Breast epithelium (tissue), 4 donors: ENCODE data around the gene ZXDA. TPM values are rescaled to one million over a fixed set of nuclear protein-coding genes. Genes with fewer than 3 reads are reported as not detected.

Experiments
- DNase-seq, 2 donors: peaks; one replicate each; pipeline ENCODE4 v3.0.0-alpha.2; 2019; ENCODE audit warnings: low spot score in 2 of 2
- H3K27ac ChIP-seq, 2 donors: fragments of 200-600 bp; sonication (generic) in 1 of 2; one replicate each; pipeline ENCODE4 v1.5.1; 2016 to 2019; ENCODE audit warnings: mild to moderate bottlenecking in 1 of 2
- H3K27me3 ChIP-seq, 2 donors: fragments of 200-600 bp; sonication (generic) in 1 of 2; one replicate each; pipeline versions ENCODE4 v1.5.1 to v1.6.0; 2017 to 2019; ENCODE audit warnings: control low read depth in 1 of 2, mild to moderate bottlenecking in 1 of 2
- H3K36me3 ChIP-seq: fragments of 200-600 bp; one replicate; pipeline ENCODE4 v1.5.1; 2019
- H3K4me1 ChIP-seq, 2 donors: fragments of 200-600 bp; sonication (generic); one replicate each; pipeline ENCODE4 v1.5.1; 2016 to 2019; ENCODE audit warnings: control low read depth in 1 of 2
- H3K4me3 ChIP-seq, 3 donors: fragments of 200-600 bp; sonication (generic); 1 replicate in 2 of 3; 2 replicates in 1 of 3; pipeline ENCODE4 v1.5.1; 2016 to 2019; ENCODE audit warnings: mild to moderate bottlenecking in 3 of 3, moderate library complexity in 2 of 3
- H3K9me3 ChIP-seq, 2 donors: fragments of 200-600 bp; sonication (generic) in 1 of 2; one replicate each; pipeline ENCODE4 v1.5.1; 2016 to 2019; ENCODE audit warnings: control low read depth in 1 of 2
- POLR2A ChIP-seq: fragments of 450-650 bp; IDR thresholded peaks from one replicate; pipeline ENCODE4 v1.6.1; 2016; ENCODE audit warnings: antibody characterized with exemption, mild to moderate bottlenecking, moderate library complexity
- POLR2AphosphoS5 ChIP-seq, 3 donors: sonication (generic); formaldehyde crosslinking; IDR thresholded peaks; one replicate each; pipeline ENCODE4 v1.6.1; 2017; ENCODE audit warnings: antibody characterized with exemption in 3 of 3
- intact Hi-C: fragments of 100-400 bp; cut with DNase I; formaldehyde crosslinking; loops from one replicate; pipeline ENCODE4 v1.15.1; 2023; ENCODE audit warnings: low total_unique reads
- total RNA-seq, 3 donors: library from RNA; depleted of rRNA; stranded (reverse); fragments of >200 nt; gene quantifications; one replicate each; pipeline ENCODE4 v1.1.0, GENCODE V29; 2016
- TF ChIP-seq, protein P1 (sequence below), 3 donors: fragments of 450-650 bp; IDR thresholded peaks; one replicate each; pipeline ENCODE4 v1.5.1; 2016 to 2017; ENCODE audit warnings: antibody characterized with exemption in 3 of 3, mild to moderate bottlenecking in 3 of 3, moderate library complexity in 3 of 3

Gene ZXDA
- total RNA-seq, 3 donors from 2014 or later, result 6.9 to 13.2 (median 7.5) TPM

DNA sequence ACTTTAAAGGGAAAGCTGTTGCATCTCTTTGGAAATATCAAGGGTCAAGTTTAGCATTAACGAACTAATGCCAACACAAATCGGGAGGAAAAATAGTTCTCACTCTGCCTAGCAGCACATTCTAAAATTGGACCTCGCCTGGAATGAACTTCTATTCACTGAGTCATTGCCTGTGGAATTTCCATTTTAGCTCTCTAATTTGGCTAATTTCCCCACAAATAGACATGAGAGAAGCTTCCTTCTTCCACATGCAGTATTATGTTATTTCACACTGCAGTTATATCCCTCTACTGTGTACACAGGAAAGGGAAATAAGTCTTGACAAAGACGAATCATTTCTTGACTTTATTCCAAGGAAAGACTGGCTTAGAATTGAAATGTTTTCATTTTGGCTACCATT lies 9.3 kb downstream of the ZXDA start:
- Histone ChIP-seq H3K4me3 (no peak overlapping the region), H3K27me3 (peaks cover 0 to 10% of the 10 kb centered on the region in 2 donors), H3K4me1 (no peaks in the 10 kb centered on the region), H3K27ac (no peak overlapping the region), H3K9me3 (no peaks in the 10 kb centered on the region), H3K36me3 (no peaks in the 10 kb centered on the region)
- TF ChIP-seq, protein P1, sequence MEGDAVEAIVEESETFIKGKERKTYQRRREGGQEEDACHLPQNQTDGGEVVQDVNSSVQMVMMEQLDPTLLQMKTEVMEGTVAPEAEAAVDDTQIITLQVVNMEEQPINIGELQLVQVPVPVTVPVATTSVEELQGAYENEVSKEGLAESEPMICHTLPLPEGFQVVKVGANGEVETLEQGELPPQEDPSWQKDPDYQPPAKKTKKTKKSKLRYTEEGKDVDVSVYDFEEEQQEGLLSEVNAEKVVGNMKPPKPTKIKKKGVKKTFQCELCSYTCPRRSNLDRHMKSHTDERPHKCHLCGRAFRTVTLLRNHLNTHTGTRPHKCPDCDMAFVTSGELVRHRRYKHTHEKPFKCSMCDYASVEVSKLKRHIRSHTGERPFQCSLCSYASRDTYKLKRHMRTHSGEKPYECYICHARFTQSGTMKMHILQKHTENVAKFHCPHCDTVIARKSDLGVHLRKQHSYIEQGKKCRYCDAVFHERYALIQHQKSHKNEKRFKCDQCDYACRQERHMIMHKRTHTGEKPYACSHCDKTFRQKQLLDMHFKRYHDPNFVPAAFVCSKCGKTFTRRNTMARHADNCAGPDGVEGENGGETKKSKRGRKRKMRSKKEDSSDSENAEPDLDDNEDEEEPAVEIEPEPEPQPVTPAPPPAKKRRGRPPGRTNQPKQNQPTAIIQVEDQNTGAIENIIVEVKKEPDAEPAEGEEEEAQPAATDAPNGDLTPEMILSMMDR (IDR thresholded peaks at IDR 0.05), result no peak
- TF ChIP-seq POLR2A (no peak), POLR2AphosphoS5 (IDR thresholded peaks at IDR 0.05) (no peak)
- intact Hi-C loops, result no loop called here
- no peak for DNase-seq

- Histone ChIP-seq H3K27ac (no peak overlapping the region), H3K4me1 (no peaks in the 10 kb centered on the region), H3K4me3 (no peak overlapping the region), H3K9me3 (no peaks in the 10 kb centered on the region), H3K27me3 (peaks cover 0 to 10% of the 10 kb centered on the region in 2 donors), H3K36me3 (no peaks in the 10 kb centered on the region)
- DNase-seq, result no peak
- TF ChIP-seq, protein P1 (IDR thresholded peaks at IDR 0.05), result no peak
- TF ChIP-seq POLR2A (no peak), POLR2AphosphoS5 (IDR thresholded peaks at IDR 0.05) (no peak)
- intact Hi-C loops, result no loop called here
Observed at GRCh38 chrX:57899906-57900305, 10.4 kb downstream of the ZXDA start.

DNA sequence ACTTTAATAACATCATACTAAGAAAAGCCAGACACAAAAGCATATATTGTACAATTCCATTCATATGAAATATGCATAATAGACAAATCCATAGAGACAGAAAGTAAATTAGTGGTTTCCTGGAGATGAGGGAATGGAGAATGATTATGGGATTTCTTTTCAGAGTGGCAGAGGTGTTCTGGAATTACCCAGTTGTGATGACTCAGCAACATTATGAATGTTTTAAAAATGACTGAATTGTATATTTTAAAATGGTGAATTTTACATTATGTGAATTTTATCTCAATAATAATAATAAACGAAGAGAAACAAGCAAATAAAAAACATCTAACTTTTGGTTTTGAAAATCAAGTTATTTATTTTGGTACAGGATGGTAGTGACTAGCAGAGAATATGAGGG lies 11.2 kb downstream of the ZXDA start:
- intact Hi-C loops, result no loop called here
- no peak overlapping the region for H3K4me3 ChIP-seq
- H3K4me1 ChIP-seq, result no peaks in the 10 kb centered on the region
- no peak for TF ChIP-seq POLR2AphosphoS5 (IDR thresholded peaks at IDR 0.05)
- TF ChIP-seq, protein P1 (IDR thresholded peaks at IDR 0.05), result no peak
- no peak for TF ChIP-seq POLR2A
- H3K27me3 ChIP-seq, result peaks cover 0 to 10% of the 10 kb centered on the region in 2 donors
- no peaks in the 10 kb centered on the region for H3K36me3 ChIP-seq
- no peak for DNase-seq
- no peaks in the 10 kb centered on the region for H3K9me3 ChIP-seq
- no peak overlapping the region for H3K27ac ChIP-seq

- Histone ChIP-seq H3K4me3 (no peak overlapping the region), H3K36me3 (no peaks in the 10 kb centered on the region), H3K27me3 (peaks cover 0 to 24% of the 10 kb centered on the region in 2 donors), H3K4me1 (no peaks in the 10 kb centered on the region), H3K9me3 (peaks cover 10 to 29% of the 10 kb centered on the region in 2 donors), H3K27ac (no peak overlapping the region)
- DNase-seq, result no peak
- intact Hi-C loops, result no loop called here
- no peak for TF ChIP-seq POLR2A
- TF ChIP-seq, protein P1 (IDR thresholded peaks at IDR 0.05), result no peak
- no peak for TF ChIP-seq POLR2AphosphoS5 (IDR thresholded peaks at IDR 0.05)
Observed at GRCh38 chrX:57871463-57871862, 38.8 kb downstream of the ZXDA start.

Other genes with a start within 250 kb of the ZXDA start
- gene NLRP2B, start 230.2 kb downstream of the ZXDA start, total RNA-seq, result under 1 TPM; 0.16 to 0.73 (median 0.66) TPM